Measurements from ENCODE around the gene GCH1.

GRCh38 chr14:54881761-54882401 is 20.7 kb downstream of the GCH1 start:
- TF ChIP-seq TAF1 (IDR thresholded peaks at IDR 0.05; ENCODE audit: low read depth, low read length) (no peak), POLR2AphosphoS5 (IDR thresholded peaks at IDR 0.05; ENCODE audit: low read depth, low read length) (no peak)

All from GM12891 (cell line).